ENCODE results near the gene PIGR. TPM values are rescaled to one million over a fixed set of nuclear protein-coding genes. Genes with fewer than 3 reads are reported as not detected.

PIGR gene
- polyA plus RNA-seq, 1 donor (not counting 4 experiments of a cell fraction or from before 2014, with no cell fraction given), result 0.01 TPM

DNA sequence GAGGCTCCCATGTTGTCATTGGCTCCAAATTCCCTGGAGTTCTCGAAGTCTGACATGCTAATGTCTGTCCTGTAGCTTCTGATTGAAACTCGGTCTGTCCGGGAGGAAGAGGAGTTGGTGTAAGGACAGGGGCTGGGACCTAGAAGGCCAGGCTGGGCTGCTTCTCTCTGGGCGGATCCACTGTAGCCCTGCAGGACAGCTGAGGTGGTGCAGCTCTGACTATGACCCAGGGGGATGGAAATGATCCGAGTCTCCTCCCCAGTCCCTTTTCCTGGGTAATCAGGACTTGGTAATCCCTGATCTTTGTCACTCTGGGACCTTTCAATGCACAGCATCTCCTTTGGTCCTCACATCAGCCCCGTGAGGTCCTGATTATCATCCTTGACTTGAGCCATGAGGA, 14.6 kb downstream of the PIGR start:
- DNase-seq (ENCODE audit: low read depth, low spot score) (no peak), FAIRE-seq (no peak)
- H3K9me3 ChIP-seq (ENCODE audit: control insufficient read depth, low read depth, low read length), result no peaks in the 10 kb centered on the region
- H3K79me2 ChIP-seq (ENCODE audit: control insufficient read depth, insufficient read depth, low read length), result no peaks in the 10 kb centered on the region
- H3K27me3 ChIP-seq (ENCODE audit: control insufficient read depth, extremely low read depth, insufficient read depth, low read length), result no peaks in the 10 kb centered on the region
- TF ChIP-seq, protein P1, sequence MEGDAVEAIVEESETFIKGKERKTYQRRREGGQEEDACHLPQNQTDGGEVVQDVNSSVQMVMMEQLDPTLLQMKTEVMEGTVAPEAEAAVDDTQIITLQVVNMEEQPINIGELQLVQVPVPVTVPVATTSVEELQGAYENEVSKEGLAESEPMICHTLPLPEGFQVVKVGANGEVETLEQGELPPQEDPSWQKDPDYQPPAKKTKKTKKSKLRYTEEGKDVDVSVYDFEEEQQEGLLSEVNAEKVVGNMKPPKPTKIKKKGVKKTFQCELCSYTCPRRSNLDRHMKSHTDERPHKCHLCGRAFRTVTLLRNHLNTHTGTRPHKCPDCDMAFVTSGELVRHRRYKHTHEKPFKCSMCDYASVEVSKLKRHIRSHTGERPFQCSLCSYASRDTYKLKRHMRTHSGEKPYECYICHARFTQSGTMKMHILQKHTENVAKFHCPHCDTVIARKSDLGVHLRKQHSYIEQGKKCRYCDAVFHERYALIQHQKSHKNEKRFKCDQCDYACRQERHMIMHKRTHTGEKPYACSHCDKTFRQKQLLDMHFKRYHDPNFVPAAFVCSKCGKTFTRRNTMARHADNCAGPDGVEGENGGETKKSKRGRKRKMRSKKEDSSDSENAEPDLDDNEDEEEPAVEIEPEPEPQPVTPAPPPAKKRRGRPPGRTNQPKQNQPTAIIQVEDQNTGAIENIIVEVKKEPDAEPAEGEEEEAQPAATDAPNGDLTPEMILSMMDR (optimal IDR thresholded peaks at IDR 0.05 in 1 of 3, IDR thresholded peaks at IDR 0.05 in 1 of 3, conservative IDR thresholded peaks at IDR 0.05 in 1 of 3; ENCODE audit: extremely low read depth in 1 of 3, insufficient read depth in 2 of 3, low read length in 3 of 3), result peak in 1 of 3 experiments; percentile 6
- no peak for TF ChIP-seq EZH2 (IDR thresholded peaks at IDR 0.05; ENCODE audit: low read length)
- H3K36me3 ChIP-seq (ENCODE audit: control insufficient read depth in 2 of 2, extremely low read depth in 1 of 2, insufficient read depth in 2 of 2, low read length in 2 of 2), result no peaks in the 10 kb centered on the region
- H3K4me3 ChIP-seq (ENCODE audit: control insufficient read depth in 2 of 3, extremely low read depth in 1 of 3, insufficient read depth in 2 of 3, low read depth in 1 of 3, low read length in 3 of 3), result no peak overlapping the region
- H3K9me1 ChIP-seq (ENCODE audit: control insufficient read depth, extremely low read depth, insufficient read depth, low read length), result no peaks in the 10 kb centered on the region
- dilution Hi-C loops (cut with MboI; ENCODE audit: extremely low pct_ligation_motif_present, low sequenced_read_pairs), result no loop called here
- H2AFZ ChIP-seq (ENCODE audit: control insufficient read depth, low read length), result no peak overlapping the region
- H4K20me1 ChIP-seq (ENCODE audit: control insufficient read depth, extremely low read depth, insufficient read depth, low read length), result no peaks in the 10 kb centered on the region
- no peak overlapping the region for H3K4me2 ChIP-seq (ENCODE audit: control insufficient read depth, extremely low read depth, insufficient read depth, low read depth, low read length)
- H3K27ac ChIP-seq (ENCODE audit: control insufficient read depth, insufficient read depth, low read length), result no peak overlapping the region
- no peak overlapping the region for H3K9ac ChIP-seq (ENCODE audit: control insufficient read depth, extremely low read depth, insufficient read depth, low read length)
- no peaks in the 10 kb centered on the region for H3K4me1 ChIP-seq (ENCODE audit: control insufficient read depth, extremely low read depth, insufficient read depth, low read length)

- Histone ChIP-seq H3K9me1 (ENCODE audit: control insufficient read depth, extremely low read depth, insufficient read depth, low read length) (no peaks in the 10 kb centered on the region), H3K4me3 (ENCODE audit: control insufficient read depth in 2 of 3, extremely low read depth in 1 of 3, insufficient read depth in 2 of 3, low read depth in 1 of 3, low read length in 3 of 3) (no peak overlapping the region), H3K9ac (ENCODE audit: control insufficient read depth, extremely low read depth, insufficient read depth, low read length) (no peak overlapping the region), H3K9me3 (ENCODE audit: control insufficient read depth, low read depth, low read length) (no peaks in the 10 kb centered on the region), H3K4me1 (ENCODE audit: control insufficient read depth, extremely low read depth, insufficient read depth, low read length) (no peaks in the 10 kb centered on the region), H2AFZ (ENCODE audit: control insufficient read depth, low read length) (no peak overlapping the region), H3K27me3 (ENCODE audit: control insufficient read depth, extremely low read depth, insufficient read depth, low read length) (no peaks in the 10 kb centered on the region), H3K36me3 (ENCODE audit: control insufficient read depth in 2 of 2, extremely low read depth in 1 of 2, insufficient read depth in 2 of 2, low read length in 2 of 2) (no peaks in the 10 kb centered on the region), H4K20me1 (ENCODE audit: control insufficient read depth, extremely low read depth, insufficient read depth, low read length) (no peaks in the 10 kb centered on the region), H3K27ac (ENCODE audit: control insufficient read depth, insufficient read depth, low read length) (no peak overlapping the region), H3K4me2 (ENCODE audit: control insufficient read depth, extremely low read depth, insufficient read depth, low read depth, low read length) (no peak overlapping the region), H3K79me2 (ENCODE audit: control insufficient read depth, insufficient read depth, low read length) (no peaks in the 10 kb centered on the region)
- FAIRE-seq, result no peak
- no peak for DNase-seq (ENCODE audit: low read depth, low spot score)
- dilution Hi-C loops (cut with MboI; ENCODE audit: extremely low pct_ligation_motif_present, low sequenced_read_pairs), result no loop called here
- TF ChIP-seq EZH2 (IDR thresholded peaks at IDR 0.05; ENCODE audit: low read length), result no peak
- TF ChIP-seq, protein P1 (optimal IDR thresholded peaks at IDR 0.05 in 1 of 3, IDR thresholded peaks at IDR 0.05 in 1 of 3, conservative IDR thresholded peaks at IDR 0.05 in 1 of 3; ENCODE audit: extremely low read depth in 1 of 3, insufficient read depth in 2 of 3, low read length in 3 of 3), result no peak
Observed at GRCh38 chr1:206930210-206930798, 16.0 kb downstream of the PIGR start.

Data from keratinocyte (primary cell).